Loucy (cell line): ENCODE results near the gene LBHD2.

Source experiments
- H2AFZ ChIP-seq: fragments of 200-600 bp; sonication (generic); 2 replicates; pipeline ENCODE4 v1.6.0; 2016; ENCODE audit warnings: antibody characterized with exemption, mild to moderate bottlenecking, low read length, moderate library complexity
- H3F3A ChIP-seq: fragments of 200-600 bp; 2 replicates; pipeline ENCODE4 v1.6.0; 2016; ENCODE audit warnings: antibody characterized with exemption, low read depth, mild to moderate bottlenecking
- H3K27me3 ChIP-seq: fragments of 200-600 bp; sonication (generic); 2 replicates; pipeline ENCODE4 v1.6.1; 2014; ENCODE audit warnings: low read length, mild to moderate bottlenecking; ENCODE audit not compliant: insufficient read depth, poor library complexity, severe bottlenecking
- H3K36me3 ChIP-seq: fragments of 200-600 bp; sonication (generic); 2 replicates; pipeline ENCODE4 v1.6.1; 2016; ENCODE audit warnings: low read length; ENCODE audit not compliant: insufficient read depth
- H3K4me1 ChIP-seq: fragments of 200-600 bp; sonication (generic); 2 replicates; pipeline ENCODE4 v1.5.1; 2014; ENCODE audit warnings: low read length, mild to moderate bottlenecking; ENCODE audit not compliant: insufficient read depth, poor library complexity, severe bottlenecking
- H3K4me2 ChIP-seq: fragments of 200-600 bp; sonication (generic); 2 replicates; pipeline ENCODE4 v1.6.0; 2014; ENCODE audit warnings: antibody characterized with exemption, low read length, low read depth, mild to moderate bottlenecking; ENCODE audit not compliant: poor library complexity, severe bottlenecking
- H3K4me3 ChIP-seq: fragments of 200-600 bp; sonication (generic); 2 replicates; pipeline ENCODE4 v1.5.1; 2014; ENCODE audit warnings: low read length, mild to moderate bottlenecking, mixed read lengths; ENCODE audit not compliant: poor library complexity, severe bottlenecking
- H3K79me2 ChIP-seq: fragments of 200-600 bp; sonication (generic); 2 replicates; pipeline ENCODE4 v1.6.1; 2014; ENCODE audit warnings: low read length; ENCODE audit not compliant: insufficient read depth
- H3K9ac ChIP-seq: fragments of 200-600 bp; sonication (generic); 2 replicates; pipeline ENCODE4 v1.6.0; 2014; ENCODE audit warnings: mild to moderate bottlenecking, low read depth, low read length, moderate library complexity; ENCODE audit not compliant: poor library complexity, severe bottlenecking
- H3K9me2 ChIP-seq: fragments of 200-600 bp; sonication (generic); replicated peaks from 2 replicates; pipeline ENCODE4 v1.6.1; 2016; ENCODE audit warnings: low read depth, low read length, mixed read lengths
- H3K9me3 ChIP-seq: fragments of 200-600 bp; sonication (generic); 2 replicates; pipeline ENCODE4 v1.6.1; 2014; ENCODE audit warnings: mild to moderate bottlenecking, antibody characterized with exemption, low read length, low read depth; ENCODE audit not compliant: insufficient read depth
- H4K20me1 ChIP-seq: fragments of 200-600 bp; sonication (generic); 2 replicates; pipeline ENCODE4 v1.6.0; 2014; ENCODE audit warnings: antibody characterized with exemption, low read length, mild to moderate bottlenecking; ENCODE audit not compliant: insufficient read depth, poor library complexity, severe bottlenecking
- CTCF ChIP-seq: fragments of 200-600 bp; sonication (generic); conservative IDR thresholded peaks from 2 replicates; pipeline ENCODE4 v1.5.1; 2014; ENCODE audit warnings: mild to moderate bottlenecking, antibody characterized with exemption, low read length
- EZH2phosphoT487 ChIP-seq: fragments of 200-600 bp; IDR thresholded peaks from 2 replicates; pipeline ENCODE4 v1.6.1; 2018; ENCODE audit warnings: antibody characterized with exemption, mild to moderate bottlenecking, moderate library complexity, borderline replicate concordance

Gene LBHD2

DNA sequence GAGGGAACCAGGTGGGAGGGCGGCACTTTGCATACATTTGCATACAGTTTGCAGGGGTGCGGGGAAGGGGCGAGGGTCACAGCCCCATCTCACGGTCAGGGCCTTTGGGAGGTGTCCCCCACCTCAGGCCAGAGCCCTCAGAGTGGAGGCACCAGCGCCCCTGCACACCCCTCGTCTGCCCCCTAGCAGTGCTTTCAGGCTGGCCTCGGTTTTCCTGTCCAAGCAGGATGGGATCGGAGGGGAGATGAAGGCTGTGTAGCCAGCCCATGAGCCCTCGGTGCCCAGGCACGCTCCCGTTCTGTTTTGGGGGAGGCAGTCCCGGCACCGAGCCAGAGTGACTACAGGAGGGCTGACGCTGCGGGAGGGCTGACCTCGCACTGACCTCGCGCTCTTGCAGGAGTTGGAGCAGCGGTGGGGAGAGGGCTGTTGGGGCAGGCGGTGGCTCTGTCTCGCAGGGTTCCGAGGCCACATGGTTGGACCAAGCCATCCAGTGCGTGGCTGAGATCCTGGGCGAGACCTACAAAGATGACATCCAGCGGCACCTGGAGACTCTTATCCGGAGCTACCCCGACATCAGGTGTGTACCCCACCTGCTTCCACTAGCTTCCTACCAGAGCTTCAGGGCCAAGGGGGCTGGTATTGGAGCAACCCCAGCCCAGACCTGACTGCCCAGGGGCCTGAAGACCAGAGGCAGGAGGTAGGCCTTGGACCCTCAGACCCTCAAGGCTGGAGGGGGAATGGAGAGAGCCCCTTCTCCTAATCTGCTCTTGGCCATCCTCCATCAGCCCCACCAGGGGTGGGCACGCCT lies 24.1 kb downstream of the LBHD2 start:
- H3K4me1 ChIP-seq: peaks cover 7% of the 10 kb centered on the region

DNA sequence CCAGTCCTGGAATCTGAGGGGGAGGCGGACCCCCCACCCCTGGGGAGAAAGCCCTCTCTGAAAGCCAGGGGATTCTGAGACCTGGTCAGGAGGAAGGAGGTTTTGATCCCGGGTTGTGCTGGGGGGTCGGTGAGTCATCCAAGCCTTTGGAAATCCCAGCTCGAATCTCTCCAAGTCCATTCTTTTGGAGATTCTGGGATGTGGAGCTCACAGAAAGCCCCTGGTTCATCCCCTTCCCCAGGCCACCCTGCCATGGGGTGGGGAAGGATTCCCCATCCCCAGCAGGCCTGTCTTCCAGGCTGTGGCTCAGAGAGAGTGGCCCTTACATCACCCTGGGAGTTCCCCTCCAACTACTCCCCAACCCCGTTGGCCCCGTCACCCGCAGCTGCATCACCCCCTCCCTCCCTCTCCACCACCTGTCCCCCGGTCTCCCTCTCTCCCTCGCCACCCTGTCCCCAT lies 24.8 kb downstream of the LBHD2 start:
- Histone ChIP-seq H3K9me2 (no peaks in the 10 kb centered on the region), H3K79me2 (no peaks in the 10 kb centered on the region), H3K4me3 (no peak overlapping the region), H3K36me3 (no peaks in the 10 kb centered on the region), H3K27me3 (no peaks in the 10 kb centered on the region), H2AFZ (no peak overlapping the region), H3K4me2 (no peak overlapping the region), H4K20me1 (no peaks in the 10 kb centered on the region), H3F3A (no peaks in the 10 kb centered on the region), H3K9ac (no peak overlapping the region), H3K9me3 (no peaks in the 10 kb centered on the region), H3K4me1 (peaks cover 7% of the 10 kb centered on the region)
- TF ChIP-seq EZH2phosphoT487: no peak
- TF ChIP-seq CTCF: no peak

More for the DNA sequence above, 24.1 kb downstream of the LBHD2 start:
- no peak overlapping the region for H3K9ac ChIP-seq
- H3K4me3 ChIP-seq: no peak overlapping the region
- H3K27me3 ChIP-seq: no peaks in the 10 kb centered on the region
- H3K4me2 ChIP-seq: no peak overlapping the region
- TF ChIP-seq CTCF: no peak
- TF ChIP-seq EZH2phosphoT487: no peak
- H4K20me1 ChIP-seq: no peaks in the 10 kb centered on the region
- H2AFZ ChIP-seq: no peak overlapping the region
- no peaks in the 10 kb centered on the region for H3K36me3 ChIP-seq
- no peaks in the 10 kb centered on the region for H3K9me3 ChIP-seq
- no peaks in the 10 kb centered on the region for H3K79me2 ChIP-seq
- H3F3A ChIP-seq: no peaks in the 10 kb centered on the region
- H3K9me2 ChIP-seq: no peaks in the 10 kb centered on the region

DNA sequence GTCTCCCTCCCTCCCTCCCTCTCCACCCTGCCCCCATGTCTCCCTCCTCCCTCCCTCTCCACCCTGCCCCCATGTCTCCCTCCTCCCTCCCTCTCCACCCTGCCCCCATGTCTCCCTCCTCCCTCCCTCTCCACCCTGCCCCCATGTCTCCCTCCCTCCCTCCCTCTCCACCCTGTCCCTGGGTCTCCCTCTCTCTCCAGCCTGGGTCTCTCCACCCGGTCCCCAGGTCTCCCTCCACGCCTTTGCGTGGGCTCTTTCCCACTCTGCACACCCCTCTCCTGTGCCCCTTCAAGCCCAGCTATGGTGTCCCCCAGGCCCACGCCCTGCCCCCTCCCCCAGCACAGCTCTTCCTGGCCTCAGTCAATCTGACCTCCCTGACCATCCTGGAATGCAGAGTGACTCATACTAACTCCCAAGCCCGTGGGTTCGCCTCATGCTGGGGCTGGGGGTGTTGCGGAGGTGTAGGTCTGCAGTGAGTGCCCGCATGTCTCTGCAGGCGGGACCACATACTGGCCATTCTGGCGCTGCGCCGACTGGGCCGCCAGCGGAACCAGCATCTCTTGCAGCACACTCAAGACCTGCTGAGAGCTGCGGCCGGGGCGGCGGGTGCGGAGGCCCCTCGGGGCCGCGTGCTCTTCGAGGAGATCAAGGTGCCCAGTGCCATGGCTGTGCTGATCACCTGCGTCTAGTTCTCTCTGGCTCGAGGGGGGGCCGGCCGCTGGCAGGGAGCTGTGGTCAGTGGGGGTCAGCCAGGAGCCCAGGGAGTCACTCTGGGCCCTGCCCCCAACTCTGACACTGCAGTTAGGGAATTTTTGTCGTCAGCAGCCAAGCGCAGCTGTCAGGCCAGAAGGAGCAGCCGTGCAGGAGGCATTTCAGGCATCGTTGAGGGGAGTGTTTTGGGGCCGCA lies 25.8 kb downstream of the LBHD2 start:
- Histone ChIP-seq H3K4me3 (no peak overlapping the region), H3K36me3 (no peaks in the 10 kb centered on the region), H3K4me2 (no peak overlapping the region), H3K27me3 (no peaks in the 10 kb centered on the region), H3K9me2 (no peaks in the 10 kb centered on the region), H4K20me1 (no peaks in the 10 kb centered on the region), H3K4me1 (peaks cover 7% of the 10 kb centered on the region), H3K79me2 (no peaks in the 10 kb centered on the region), H3K9ac (no peak overlapping the region), H3K9me3 (no peaks in the 10 kb centered on the region), H2AFZ (no peak overlapping the region), H3F3A (no peaks in the 10 kb centered on the region)
- TF ChIP-seq EZH2phosphoT487 (no peak), CTCF (no peak)
